Neuron (in vitro differentiated cells): Measurements from ENCODE around the gene THADA.
"Not testable (repeated sequence)": the region's sequence is repeated elsewhere in the genome, so short reads cannot be mapped to it uniquely, and the experiment has no call there.

Experiments used
- H2AFZ ChIP-seq: one replicate; pipeline ENCODE4 v1.6.1; 2013; ENCODE audit warnings: low read depth, mild to moderate bottlenecking, inconsistent platforms, low read length, moderate library complexity
- H3K27me3 ChIP-seq: one replicate; pipeline ENCODE4 v1.6.1; 2013; ENCODE audit warnings: low read length; ENCODE audit not compliant: insufficient read depth
- H3K36me3 ChIP-seq: one replicate; pipeline ENCODE4 v1.6.1; 2013; ENCODE audit warnings: low read length; ENCODE audit not compliant: insufficient read depth
- H3K4me1 ChIP-seq: one replicate; pipeline ENCODE4 v1.6.1; 2013; ENCODE audit warnings: low read length; ENCODE audit not compliant: insufficient read depth
- H3K4me3 ChIP-seq: 2 replicates; pipeline ENCODE4 v1.5.1; 2013; ENCODE audit warnings: mild to moderate bottlenecking, low read length, moderate library complexity
- H3K9me3 ChIP-seq: one replicate; pipeline ENCODE4 v1.6.1; 2013; ENCODE audit warnings: low read length

The THADA gene

GRCh38 chr2:43458014-43458628 lies 137.7 kb downstream of the THADA start:
- Histone ChIP-seq H3K9me3 (no peaks in the 10 kb centered on the region), H3K4me3 (no peak overlapping the region), H2AFZ (no peak overlapping the region), H3K4me1 (peaks cover 30% of the 10 kb centered on the region), H3K36me3 (no peaks in the 10 kb centered on the region), H3K27me3 (no peaks in the 10 kb centered on the region)

- Histone ChIP-seq H3K36me3 (no peaks in the 10 kb centered on the region), H3K27me3 (no peaks in the 10 kb centered on the region), H3K4me3 (no peak overlapping the region), H3K4me1 (peaks cover 24% of the 10 kb centered on the region), H2AFZ (no peak overlapping the region), H3K9me3 (no peaks in the 10 kb centered on the region)
Observed at GRCh38 chr2:43455731-43456642, 139.9 kb downstream of the THADA start.

GRCh38 chr2:43455296-43455695 lies 140.5 kb downstream of the THADA start:
- no peaks in the 10 kb centered on the region for H3K36me3 ChIP-seq
- no peak overlapping the region for H2AFZ ChIP-seq
- no peaks in the 10 kb centered on the region for H3K9me3 ChIP-seq
- no peaks in the 10 kb centered on the region for H3K27me3 ChIP-seq
- H3K4me3 ChIP-seq, result no peak overlapping the region
- H3K4me1 ChIP-seq, result peaks cover 24% of the 10 kb centered on the region

GRCh38 chr2:43454791-43455190 lies 141.0 kb downstream of the THADA start:
- Histone ChIP-seq H2AFZ (no peak overlapping the region), H3K4me1 (peaks cover 24% of the 10 kb centered on the region), H3K9me3 (no peaks in the 10 kb centered on the region), H3K4me3 (no peak overlapping the region), H3K27me3 (no peaks in the 10 kb centered on the region), H3K36me3 (no peaks in the 10 kb centered on the region)

GRCh38 chr2:43453179-43454170 lies 142.4 kb downstream of the THADA start:
- H3K27me3 ChIP-seq, result no peaks in the 10 kb centered on the region
- no peak overlapping the region for H2AFZ ChIP-seq
- H3K4me3 ChIP-seq, result no peak overlapping the region
- no peaks in the 10 kb centered on the region for H3K9me3 ChIP-seq
- peaks cover 24% of the 10 kb centered on the region for H3K4me1 ChIP-seq
- H3K36me3 ChIP-seq, result no peaks in the 10 kb centered on the region

GRCh38 chr2:43452318-43452731 lies 143.5 kb downstream of the THADA start:
- H3K27me3 ChIP-seq, result no peaks in the 10 kb centered on the region
- H3K4me3 ChIP-seq, result no peak overlapping the region
- H3K36me3 ChIP-seq, result no peaks in the 10 kb centered on the region
- no peaks in the 10 kb centered on the region for H3K9me3 ChIP-seq
- H3K4me1 ChIP-seq, result peaks cover 24% of the 10 kb centered on the region
- no peak overlapping the region for H2AFZ ChIP-seq

- Histone ChIP-seq H3K27me3 (no peaks in the 10 kb centered on the region), H3K9me3 (no peaks in the 10 kb centered on the region), H3K4me3 (no peak overlapping the region), H3K4me1 (peaks cover 9% of the 10 kb centered on the region), H3K36me3 (no peaks in the 10 kb centered on the region), H2AFZ (no peak overlapping the region)
Observed at GRCh38 chr2:43450617-43451016, 145.2 kb downstream of the THADA start.

GRCh38 chr2:43448822-43449110 lies 147.1 kb downstream of the THADA start:
- Histone ChIP-seq H2AFZ (no peak overlapping the region), H3K27me3 (no peaks in the 10 kb centered on the region), H3K4me3 (no peak overlapping the region), H3K4me1 (peaks cover 4% of the 10 kb centered on the region), H3K36me3 (no peaks in the 10 kb centered on the region), H3K9me3 (no peaks in the 10 kb centered on the region)

GRCh38 chr2:43448011-43448821 lies 147.6 kb downstream of the THADA start:
- Histone ChIP-seq H2AFZ (no peak overlapping the region), H3K36me3 (no peaks in the 10 kb centered on the region), H3K4me3 (no peak overlapping the region), H3K4me1 (peaks cover 4% of the 10 kb centered on the region), H3K27me3 (no peaks in the 10 kb centered on the region), H3K9me3 (no peaks in the 10 kb centered on the region)

- H3K9me3 ChIP-seq, result not testable (repeated sequence)
Observed at GRCh38 chr2:43446755-43447154, 149.1 kb downstream of the THADA start.

GRCh38 chr2:43445781-43446180 lies 150.1 kb downstream of the THADA start:
- no peaks in the 10 kb centered on the region for H3K27me3 ChIP-seq
- no peaks in the 10 kb centered on the region for H3K9me3 ChIP-seq
- H3K36me3 ChIP-seq, result no peaks in the 10 kb centered on the region
- H3K4me1 ChIP-seq, result peaks cover 4% of the 10 kb centered on the region
- H2AFZ ChIP-seq, result no peak overlapping the region
- no peak overlapping the region for H3K4me3 ChIP-seq

More at GRCh38 chr2:43446755-43447154, 149.1 kb downstream of the THADA start:
- not testable (repeated sequence) for H3K27me3 ChIP-seq, H3K36me3 ChIP-seq, H3K4me3 ChIP-seq, H2AFZ ChIP-seq, H3K4me1 ChIP-seq

GRCh38 chr2:43444989-43445645 lies 150.7 kb downstream of the THADA start:
- Histone ChIP-seq H3K27me3 (no peaks in the 10 kb centered on the region), H2AFZ (no peak overlapping the region), H3K9me3 (no peaks in the 10 kb centered on the region), H3K4me1 (peaks cover 4% of the 10 kb centered on the region), H3K4me3 (no peak overlapping the region), H3K36me3 (no peaks in the 10 kb centered on the region)
